ENCODE measurements around the gene CDH22.

Gene CDH22

DNA sequence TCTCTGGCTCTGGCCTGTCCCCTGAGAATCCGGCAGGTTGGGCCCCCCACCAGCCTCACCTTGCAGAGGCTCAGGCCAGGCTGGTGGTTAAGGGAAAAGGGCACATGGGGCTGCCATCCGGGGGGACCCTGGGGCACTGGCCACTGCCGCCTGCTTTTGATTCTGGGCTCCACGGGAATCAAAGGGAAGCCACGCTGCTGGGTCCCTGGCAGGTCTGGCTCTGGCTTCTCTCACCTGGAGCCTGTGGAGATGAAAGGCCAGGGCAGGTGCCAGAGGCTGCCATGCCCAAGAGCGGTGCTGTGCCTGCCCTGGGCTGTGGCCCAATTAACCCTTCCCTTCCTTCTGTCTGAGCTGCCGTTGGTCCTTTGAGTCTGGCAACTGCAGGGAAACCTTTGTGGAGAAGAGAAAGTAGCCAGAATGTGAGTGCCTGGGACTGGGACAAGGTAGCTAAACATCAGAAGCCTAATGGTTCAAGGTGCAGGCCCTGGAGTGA lies 9.4 kb upstream of the CDH22 start:
- Histone ChIP-seq H3K4me3 (ENCODE audit: low read length in 2 of 2) (no peak overlapping the region), H3K9ac (ENCODE audit: low read length in 2 of 2) (no peak overlapping the region), H3K36me3 (ENCODE audit: control insufficient read depth in 2 of 2, insufficient read depth in 2 of 2, low read length in 2 of 2) (no peaks in the 10 kb centered on the region), H3K9me3 (ENCODE audit: control insufficient read depth in 2 of 2, low read length in 2 of 2) (no peaks in the 10 kb centered on the region), H3K4me1 (ENCODE audit: control insufficient read depth, insufficient read depth, low read length) (no peaks in the 10 kb centered on the region), H3K27me3 (ENCODE audit: control insufficient read depth in 1 of 2, insufficient read depth in 2 of 2, low read length in 2 of 2) (peaks cover 56 to 57% of the 10 kb centered on the region in 2 donors), H3K27ac (ENCODE audit: low read length) (no peak overlapping the region)

DNA sequence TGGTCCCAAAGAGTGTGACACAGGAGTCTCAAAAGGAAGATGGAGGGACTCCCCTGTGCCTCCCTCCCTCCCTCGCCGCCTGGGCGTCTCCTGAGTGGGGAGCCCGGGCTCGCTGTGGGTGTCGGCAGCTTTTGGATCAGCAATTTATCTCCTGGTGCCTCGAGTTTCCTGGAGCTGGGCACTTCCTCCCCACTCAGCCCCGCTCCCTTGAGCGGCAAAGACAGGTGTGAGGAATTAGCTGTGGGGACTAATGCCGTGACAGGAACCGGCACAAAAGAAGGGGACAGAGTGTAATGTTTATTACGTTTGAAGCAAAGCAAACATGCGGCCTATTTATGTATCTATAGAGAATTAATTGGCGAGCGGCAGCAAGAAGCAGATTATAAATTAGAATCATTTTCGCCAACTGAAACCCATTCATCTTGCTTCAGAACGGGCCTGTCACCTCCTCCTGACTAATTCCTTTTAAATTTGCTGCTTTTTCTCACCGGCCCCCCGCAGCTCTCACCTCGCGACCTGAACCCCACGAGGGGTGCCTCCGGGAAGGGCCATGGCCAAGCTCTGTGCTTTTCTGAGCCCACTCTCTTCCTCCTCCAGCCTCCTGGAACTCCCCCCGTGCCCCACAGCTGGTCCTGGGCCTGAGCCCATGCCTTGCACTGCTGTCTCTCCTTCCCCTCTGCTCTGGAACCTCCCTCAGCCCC lies 8.8 kb upstream of the CDH22 start:
- no peaks in the 10 kb centered on the region for H3K9me3 ChIP-seq (ENCODE audit: control insufficient read depth in 2 of 2, low read length in 2 of 2)
- no peaks in the 10 kb centered on the region for H3K4me1 ChIP-seq (ENCODE audit: control insufficient read depth, insufficient read depth, low read length)
- peaks cover 54 to 61% of the 10 kb centered on the region in 2 donors for H3K27me3 ChIP-seq (ENCODE audit: control insufficient read depth in 1 of 2, insufficient read depth in 2 of 2, low read length in 2 of 2)
- no peak overlapping the region for H3K9ac ChIP-seq (ENCODE audit: low read length in 2 of 2)
- H3K36me3 ChIP-seq (ENCODE audit: control insufficient read depth in 2 of 2, insufficient read depth in 2 of 2, low read length in 2 of 2) = no peaks in the 10 kb centered on the region
- no peak overlapping the region for H3K4me3 ChIP-seq (ENCODE audit: low read length in 2 of 2)
- H3K27ac ChIP-seq (ENCODE audit: low read length) = no peak overlapping the region

- Histone ChIP-seq H3K4me3 (ENCODE audit: low read length in 2 of 2) (no peak overlapping the region), H3K9me3 (ENCODE audit: control insufficient read depth in 2 of 2, low read length in 2 of 2) (no peaks in the 10 kb centered on the region), H3K9ac (ENCODE audit: low read length in 2 of 2) (no peak overlapping the region), H3K4me1 (ENCODE audit: control insufficient read depth, insufficient read depth, low read length) (no peaks in the 10 kb centered on the region), H3K27ac (ENCODE audit: low read length) (no peak overlapping the region), H3K36me3 (ENCODE audit: control insufficient read depth in 2 of 2, insufficient read depth in 2 of 2, low read length in 2 of 2) (no peaks in the 10 kb centered on the region), H3K27me3 (ENCODE audit: control insufficient read depth in 1 of 2, insufficient read depth in 2 of 2, low read length in 2 of 2) (peaks cover 68 to 69% of the 10 kb centered on the region in 2 donors)
These were observed 7.0 kb upstream of the CDH22 start for GRCh38 chr20:46315311-46315710.

- Histone ChIP-seq H3K27ac (ENCODE audit: low read length) (no peak overlapping the region), H3K36me3 (ENCODE audit: control insufficient read depth in 2 of 2, insufficient read depth in 2 of 2, low read length in 2 of 2) (no peaks in the 10 kb centered on the region), H3K9ac (ENCODE audit: low read length in 2 of 2) (no peak overlapping the region), H3K4me1 (ENCODE audit: control insufficient read depth, insufficient read depth, low read length) (peaks cover 6% of the 10 kb centered on the region), H3K27me3 (ENCODE audit: control insufficient read depth in 1 of 2, insufficient read depth in 2 of 2, low read length in 2 of 2) (peaks cover 79 to 83% of the 10 kb centered on the region in 2 donors), H3K4me3 (ENCODE audit: low read length in 2 of 2) (no peak overlapping the region), H3K9me3 (ENCODE audit: control insufficient read depth in 2 of 2, low read length in 2 of 2) (no peaks in the 10 kb centered on the region)
These were observed 4.9 kb upstream of the CDH22 start for GRCh38 chr20:46312945-46313861.

DNA sequence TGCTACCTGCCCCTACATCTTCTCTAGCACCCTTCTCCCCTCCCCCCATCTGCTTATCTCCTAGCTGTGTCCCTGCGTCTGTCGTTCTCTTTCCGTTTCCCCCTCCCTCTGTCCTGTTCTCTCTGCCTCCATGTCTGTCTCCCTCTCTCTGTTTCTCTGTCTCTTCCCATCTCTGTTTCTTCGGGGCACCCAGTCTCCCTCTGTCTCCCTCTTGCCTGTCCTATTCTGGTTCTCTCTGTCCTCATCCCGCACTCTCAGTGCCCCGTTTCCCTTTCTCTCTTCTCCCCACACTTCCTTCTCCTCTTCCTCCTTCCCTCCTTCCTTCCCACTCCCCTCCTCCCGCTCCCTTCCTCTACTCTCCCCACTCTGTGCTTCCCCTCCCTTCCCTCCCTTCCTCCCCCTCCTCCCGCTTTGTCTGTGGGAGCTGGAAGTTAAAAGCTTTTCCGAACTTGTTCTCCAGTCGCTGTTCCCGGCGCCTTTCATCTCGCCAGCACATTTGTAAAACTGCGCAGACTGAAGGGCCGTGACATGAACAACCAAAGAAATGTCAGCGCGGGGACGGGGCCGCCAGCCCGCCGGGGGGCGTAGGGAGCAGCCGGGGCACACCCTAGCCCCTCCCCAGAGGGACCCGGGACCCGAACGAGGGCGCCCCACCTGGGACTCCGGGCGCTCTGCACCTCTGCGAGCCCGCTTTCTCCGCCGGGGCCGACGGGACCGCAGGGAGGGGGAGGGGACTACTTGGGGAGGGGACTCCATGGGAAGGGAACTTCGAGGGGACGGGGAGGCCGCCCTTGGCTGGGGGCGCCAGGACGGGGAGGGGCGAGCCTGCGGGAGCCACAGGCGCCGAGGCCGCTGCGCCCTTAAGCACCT lies 4.0 kb upstream of the CDH22 start:
- Histone ChIP-seq H3K9ac (ENCODE audit: low read length in 2 of 2) (no peak overlapping the region), H3K4me1 (ENCODE audit: control insufficient read depth, insufficient read depth, low read length) (peaks cover 14% of the 10 kb centered on the region), H3K4me3 (ENCODE audit: low read length in 2 of 2) (no peak overlapping the region), H3K27ac (ENCODE audit: low read length) (no peak overlapping the region), H3K36me3 (ENCODE audit: control insufficient read depth in 2 of 2, insufficient read depth in 2 of 2, low read length in 2 of 2) (no peaks in the 10 kb centered on the region), H3K9me3 (ENCODE audit: control insufficient read depth in 2 of 2, low read length in 2 of 2) (no peaks in the 10 kb centered on the region), H3K27me3 (ENCODE audit: control insufficient read depth in 1 of 2, insufficient read depth in 2 of 2, low read length in 2 of 2) (peaks cover 73 to 88% of the 10 kb centered on the region in 2 donors)

DNA sequence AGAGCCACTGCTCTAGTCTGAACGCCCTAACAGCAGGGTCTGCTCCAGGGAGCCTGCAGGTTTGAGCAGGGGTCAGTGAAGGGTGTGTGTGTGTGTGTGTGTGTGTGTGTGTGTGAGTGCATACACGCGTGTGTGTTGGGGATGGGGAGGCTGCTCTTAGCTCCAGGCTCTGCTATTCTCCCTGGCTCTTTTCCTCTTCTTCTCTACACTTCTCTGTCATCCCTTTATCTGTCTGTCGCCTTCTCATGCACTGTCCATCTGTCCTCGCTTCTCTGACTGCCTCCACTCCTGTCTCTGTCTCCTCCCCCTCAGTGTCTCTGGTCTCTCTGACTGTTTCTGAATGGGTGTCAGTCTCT lies 3.4 kb upstream of the CDH22 start:
- H3K36me3 ChIP-seq (ENCODE audit: control insufficient read depth in 2 of 2, insufficient read depth in 2 of 2, low read length in 2 of 2) = no peaks in the 10 kb centered on the region
- H3K4me1 ChIP-seq (ENCODE audit: control insufficient read depth, insufficient read depth, low read length) = peaks cover 18% of the 10 kb centered on the region
- H3K27ac ChIP-seq (ENCODE audit: low read length) = no peak overlapping the region
- H3K4me3 ChIP-seq (ENCODE audit: low read length in 2 of 2) = no peak overlapping the region
- no peaks in the 10 kb centered on the region for H3K9me3 ChIP-seq (ENCODE audit: control insufficient read depth in 2 of 2, low read length in 2 of 2)
- H3K27me3 ChIP-seq (ENCODE audit: control insufficient read depth in 1 of 2, insufficient read depth in 2 of 2, low read length in 2 of 2) = peaks cover 74 to 89% of the 10 kb centered on the region in 2 donors
- H3K9ac ChIP-seq (ENCODE audit: low read length in 2 of 2) = no peak overlapping the region

DNA sequence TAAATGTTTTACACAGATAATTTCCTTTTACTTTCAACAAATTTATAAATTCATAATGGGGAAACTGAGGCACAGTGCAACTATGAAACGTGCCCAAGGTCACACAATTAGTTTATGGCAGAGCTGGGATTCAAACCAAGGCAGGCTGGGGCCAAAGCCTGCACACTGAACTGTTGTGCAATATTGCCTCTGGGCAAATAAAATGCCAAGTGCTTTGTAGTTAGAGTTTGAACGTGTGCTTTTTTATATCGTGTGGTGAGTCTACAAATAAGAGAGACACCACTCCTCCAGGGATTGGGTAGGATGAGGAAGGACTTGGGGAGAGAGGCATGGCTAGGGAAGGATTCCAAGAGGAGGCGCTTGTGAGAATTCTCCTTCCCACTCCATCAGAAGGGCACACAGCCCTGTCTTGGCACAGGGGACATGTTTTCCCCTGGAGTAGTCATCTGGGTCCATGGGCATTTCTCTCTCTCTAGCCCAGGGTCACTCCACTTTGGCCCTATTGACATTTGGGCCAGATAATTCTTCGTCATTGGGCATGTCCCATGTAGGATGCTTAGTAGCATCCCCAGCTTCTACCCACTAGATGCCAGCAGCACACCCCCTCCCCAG lies 2.8 kb upstream of the CDH22 start:
- Histone ChIP-seq H3K4me3 (ENCODE audit: low read length in 2 of 2) (no peak overlapping the region), H3K4me1 (ENCODE audit: control insufficient read depth, insufficient read depth, low read length) (peaks cover 18% of the 10 kb centered on the region), H3K36me3 (ENCODE audit: control insufficient read depth in 2 of 2, insufficient read depth in 2 of 2, low read length in 2 of 2) (no peaks in the 10 kb centered on the region), H3K9ac (ENCODE audit: low read length in 2 of 2) (no peak overlapping the region), H3K27me3 (ENCODE audit: control insufficient read depth in 1 of 2, insufficient read depth in 2 of 2, low read length in 2 of 2) (peaks cover 77 to 90% of the 10 kb centered on the region in 2 donors), H3K9me3 (ENCODE audit: control insufficient read depth in 2 of 2, low read length in 2 of 2) (no peaks in the 10 kb centered on the region), H3K27ac (ENCODE audit: low read length) (no peak overlapping the region)

- no peak overlapping the region for H3K4me3 ChIP-seq (ENCODE audit: low read length in 2 of 2)
- no peak overlapping the region for H3K9ac ChIP-seq (ENCODE audit: low read length in 2 of 2)
- peaks cover 76 to 91% of the 10 kb centered on the region in 2 donors for H3K27me3 ChIP-seq (ENCODE audit: control insufficient read depth in 1 of 2, insufficient read depth in 2 of 2, low read length in 2 of 2)
- H3K9me3 ChIP-seq (ENCODE audit: control insufficient read depth in 2 of 2, low read length in 2 of 2) = no peaks in the 10 kb centered on the region
- no peaks in the 10 kb centered on the region for H3K36me3 ChIP-seq (ENCODE audit: control insufficient read depth in 2 of 2, insufficient read depth in 2 of 2, low read length in 2 of 2)
- H3K27ac ChIP-seq (ENCODE audit: low read length) = no peak overlapping the region
- H3K4me1 ChIP-seq (ENCODE audit: control insufficient read depth, insufficient read depth, low read length) = peaks cover 18% of the 10 kb centered on the region
These were observed 1.6 kb upstream of the CDH22 start for GRCh38 chr20:46309945-46310344.

DNA sequence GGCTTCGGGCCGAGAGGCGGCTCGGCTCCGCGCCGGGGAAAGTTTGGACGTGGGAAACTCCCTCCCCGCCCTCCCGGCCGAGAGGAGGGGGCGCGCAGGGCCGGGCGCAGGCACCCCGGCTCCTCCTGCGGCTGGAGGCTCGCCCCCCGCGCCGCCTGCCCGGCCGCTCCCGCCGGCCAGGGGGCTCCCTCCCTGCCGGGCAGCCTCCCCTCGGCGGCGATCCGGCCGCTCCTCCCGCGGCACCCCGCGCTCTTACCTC lies 370 bp downstream of the CDH22 start:
- H3K4me3 ChIP-seq (ENCODE audit: low read length in 2 of 2) = peak overlapping the region in 1 of 2 donors; percentile 67
- no peak overlapping the region for H3K9ac ChIP-seq (ENCODE audit: low read length in 2 of 2)
- no peak overlapping the region for H3K27ac ChIP-seq (ENCODE audit: low read length)
- no peaks in the 10 kb centered on the region for H3K36me3 ChIP-seq (ENCODE audit: control insufficient read depth in 2 of 2, insufficient read depth in 2 of 2, low read length in 2 of 2)
- peaks cover 18% of the 10 kb centered on the region for H3K4me1 ChIP-seq (ENCODE audit: control insufficient read depth, insufficient read depth, low read length)
- H3K9me3 ChIP-seq (ENCODE audit: control insufficient read depth in 2 of 2, low read length in 2 of 2) = no peaks in the 10 kb centered on the region
- peaks cover 70 to 90% of the 10 kb centered on the region in 2 donors for H3K27me3 ChIP-seq (ENCODE audit: control insufficient read depth in 1 of 2, insufficient read depth in 2 of 2, low read length in 2 of 2)
